Gastrocnemius medialis (tissue), 4 donors: Measurements from ENCODE around the gene SYT14.

ENCODE experiments used
- POLR2A ChIP-seq, 2 donors: fragments of 450-650 bp; IDR thresholded peaks; one replicate each; pipeline ENCODE4 v1.6.1; 2017; ENCODE audit warnings: antibody characterized with exemption in 2 of 2, mild to moderate bottlenecking in 2 of 2, moderate library complexity in 2 of 2
- TF ChIP-seq, protein P1 (sequence below), 5 experiments: fragments of 450-650 bp in 3 of 5; fragments of 200-600 bp in 2 of 5; sonication (generic) in 2 of 5; IDR thresholded peaks in 4 of 5; conservative IDR thresholded peaks in 1 of 5; 1 replicate in 4 of 5; 2 replicates in 1 of 5; pipeline ENCODE4 v1.5.1; 2016 to 2019; ENCODE audit warnings: antibody characterized with exemption in 5 of 5, mild to moderate bottlenecking in 3 of 5, moderate library complexity in 3 of 5

DNA sequence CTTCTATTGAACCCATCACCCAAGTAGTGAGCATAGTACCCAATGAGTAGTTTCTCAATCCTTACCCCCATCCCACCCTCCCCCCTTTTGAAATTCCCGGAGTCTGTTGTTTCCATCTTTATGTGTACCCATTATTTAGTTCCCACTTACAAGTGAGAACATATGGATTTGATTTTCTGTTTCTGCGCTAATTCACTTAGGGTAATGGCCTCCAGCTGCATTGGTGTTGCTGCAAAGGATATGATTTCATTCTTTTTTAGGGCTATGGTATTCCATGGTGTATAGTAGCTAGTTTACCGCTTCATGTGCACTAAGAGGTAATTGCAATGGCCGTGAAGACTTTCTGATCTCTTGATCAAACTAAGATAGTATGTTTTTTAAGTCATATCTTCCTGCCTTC is 187.1 kb downstream of the SYT14 start:
- TF ChIP-seq, protein P1, sequence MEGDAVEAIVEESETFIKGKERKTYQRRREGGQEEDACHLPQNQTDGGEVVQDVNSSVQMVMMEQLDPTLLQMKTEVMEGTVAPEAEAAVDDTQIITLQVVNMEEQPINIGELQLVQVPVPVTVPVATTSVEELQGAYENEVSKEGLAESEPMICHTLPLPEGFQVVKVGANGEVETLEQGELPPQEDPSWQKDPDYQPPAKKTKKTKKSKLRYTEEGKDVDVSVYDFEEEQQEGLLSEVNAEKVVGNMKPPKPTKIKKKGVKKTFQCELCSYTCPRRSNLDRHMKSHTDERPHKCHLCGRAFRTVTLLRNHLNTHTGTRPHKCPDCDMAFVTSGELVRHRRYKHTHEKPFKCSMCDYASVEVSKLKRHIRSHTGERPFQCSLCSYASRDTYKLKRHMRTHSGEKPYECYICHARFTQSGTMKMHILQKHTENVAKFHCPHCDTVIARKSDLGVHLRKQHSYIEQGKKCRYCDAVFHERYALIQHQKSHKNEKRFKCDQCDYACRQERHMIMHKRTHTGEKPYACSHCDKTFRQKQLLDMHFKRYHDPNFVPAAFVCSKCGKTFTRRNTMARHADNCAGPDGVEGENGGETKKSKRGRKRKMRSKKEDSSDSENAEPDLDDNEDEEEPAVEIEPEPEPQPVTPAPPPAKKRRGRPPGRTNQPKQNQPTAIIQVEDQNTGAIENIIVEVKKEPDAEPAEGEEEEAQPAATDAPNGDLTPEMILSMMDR (IDR thresholded peaks at IDR 0.05 in 4 of 5, conservative IDR thresholded peaks at IDR 0.05 in 1 of 5) = no peak
- no peak for TF ChIP-seq POLR2A (IDR thresholded peaks at IDR 0.05)
